Brain microvascular endothelial cell (primary cell): ENCODE measurements around the gene HAGH.

ENCODE experiments used
- DNase-seq: peaks from one replicate; pipeline ENCODE4 v3.0.0-alpha.2; 2020
- H3K27ac ChIP-seq: fragments of 250-450 bp; sonication (Bioruptor Pico); 2 replicates; pipeline ENCODE4 v1.5.1; 2020; ENCODE audit warnings: mild to moderate bottlenecking, moderate library complexity
- H3K27me3 ChIP-seq: fragments of 250-450 bp; sonication (Bioruptor Pico); replicated peaks from 2 replicates; pipeline ENCODE4 v1.5.1; 2020; ENCODE audit warnings: mild to moderate bottlenecking
- H3K36me3 ChIP-seq: fragments of 250-450 bp; sonication (Bioruptor Pico); replicated peaks from 2 replicates; pipeline ENCODE4 v1.5.1; 2020; ENCODE audit warnings: mild to moderate bottlenecking
- H3K4me3 ChIP-seq: 2 replicates; pipeline ENCODE4 v1.5.1; 2011; ENCODE audit warnings: low read depth, mild to moderate bottlenecking, control low read depth, low read length, moderate library complexity
- CTCF ChIP-seq: IDR thresholded peaks from 2 replicates; pipeline ENCODE4 v1.5.1; 2011; ENCODE audit warnings: low read depth, mild to moderate bottlenecking, moderate library complexity, low read length, control low read depth, inconsistent platforms; ENCODE audit errors: missing control alignments
- in situ Hi-C: cut with HindIII; loops from 2 replicates; pipeline ENCODE4 v1.10.0; 2017; ENCODE audit warnings: low sequenced_read_pairs, low pct_ligation_motif_present

HAGH gene

DNA sequence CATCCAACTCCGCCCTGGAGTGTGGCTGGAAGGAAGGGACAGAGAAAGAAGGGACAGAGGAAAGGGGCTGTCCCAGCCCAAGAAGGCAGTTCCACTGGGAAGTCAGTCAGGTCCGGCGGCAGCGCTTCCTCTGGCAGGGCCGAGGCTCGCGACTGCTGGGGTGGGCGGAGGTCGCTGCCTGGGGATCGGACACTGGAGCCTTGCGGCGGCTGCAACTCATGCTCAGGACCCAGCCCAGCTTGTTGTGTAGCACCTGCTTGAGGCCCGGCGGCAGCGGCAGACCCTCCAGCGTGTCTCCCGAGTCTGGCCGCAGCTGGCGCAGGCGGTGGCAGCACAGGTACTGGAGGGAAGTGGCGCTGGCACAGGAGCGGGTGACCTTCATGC lies 49.6 kb downstream of the HAGH start:
- H3K27ac ChIP-seq = no peak overlapping the region
- no peak overlapping the region for H3K4me3 ChIP-seq
- in situ Hi-C loops = no loop called here
- H3K36me3 ChIP-seq = peaks cover 39% of the 10 kb centered on the region
- no peaks in the 10 kb centered on the region for H3K27me3 ChIP-seq
- no peak for TF ChIP-seq CTCF
- DNase-seq = no peak

DNA sequence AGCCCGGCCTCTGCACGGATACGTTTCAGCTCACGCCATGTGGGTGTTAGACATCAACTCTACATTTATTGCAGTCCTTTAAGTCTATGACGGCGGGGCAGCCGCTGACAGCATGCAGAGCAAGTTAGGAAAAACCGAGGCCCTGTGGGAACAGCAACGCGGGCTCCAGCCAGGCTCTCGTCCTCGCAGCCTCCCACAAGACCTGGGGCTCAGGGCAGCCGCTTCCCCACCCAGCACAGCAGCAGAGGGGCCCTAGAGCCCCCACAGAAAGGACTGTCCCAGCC lies 50.0 kb downstream of the HAGH start:
- in situ Hi-C loops = no loop called here
- TF ChIP-seq CTCF = no peak
- Histone ChIP-seq H3K4me3 (no peak overlapping the region), H3K27me3 (no peaks in the 10 kb centered on the region), H3K36me3 (peaks cover 39% of the 10 kb centered on the region), H3K27ac (no peak overlapping the region)
- no peak for DNase-seq

DNA sequence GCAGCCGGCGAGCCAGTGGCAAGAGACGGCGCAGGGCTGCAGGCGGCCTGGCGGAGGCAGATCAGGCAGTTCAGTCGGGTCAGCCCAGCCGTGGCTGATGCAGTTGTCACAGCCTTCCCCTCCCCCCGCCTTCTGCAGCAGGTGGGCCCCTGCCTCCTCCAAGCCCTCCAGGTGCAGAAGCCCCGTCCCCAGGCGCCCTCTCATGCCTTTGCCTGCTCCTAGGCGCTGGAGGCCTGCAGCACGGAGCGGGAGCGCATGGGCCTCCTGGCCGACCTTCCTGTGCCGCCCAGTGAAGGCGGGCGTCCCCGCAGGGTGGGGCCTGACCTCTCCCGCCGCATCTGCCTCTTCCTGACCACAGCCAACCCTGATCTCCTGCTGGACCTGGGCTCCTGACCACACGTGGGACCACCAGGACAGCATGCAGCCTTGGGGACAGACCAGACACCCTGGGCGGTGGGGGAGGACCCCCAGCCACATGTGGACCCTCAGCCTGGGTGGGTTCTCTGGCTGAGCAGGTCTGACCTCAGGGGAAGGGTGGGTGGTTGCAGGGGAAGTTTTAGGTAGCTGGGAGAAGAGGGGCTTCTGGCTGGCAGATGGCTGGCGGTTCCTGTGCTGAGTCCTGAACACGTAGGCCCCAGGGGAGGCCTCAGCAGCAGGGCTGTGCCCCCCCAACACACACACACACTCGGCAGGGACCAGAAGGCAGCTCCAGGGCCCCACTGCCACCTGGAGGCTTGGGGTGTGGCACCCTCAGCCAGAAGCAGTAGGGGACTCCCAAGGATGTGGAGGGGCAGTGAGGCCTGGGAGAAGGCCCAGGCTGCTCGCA lies 50.6 kb downstream of the HAGH start:
- Histone ChIP-seq H3K27ac (no peak overlapping the region), H3K27me3 (no peaks in the 10 kb centered on the region), H3K36me3 (peaks cover 37% of the 10 kb centered on the region), H3K4me3 (no peak overlapping the region)
- DNase-seq = no peak
- in situ Hi-C loops = no loop called here
- TF ChIP-seq CTCF = no peak

- H3K4me3 ChIP-seq = no peak overlapping the region
- in situ Hi-C loops = no loop called here
- peaks cover 32% of the 10 kb centered on the region for H3K36me3 ChIP-seq
- H3K27me3 ChIP-seq = no peaks in the 10 kb centered on the region
- no peak overlapping the region for H3K27ac ChIP-seq
- no peak for TF ChIP-seq CTCF
- DNase-seq = no peak
These were observed 51.4 kb downstream of the HAGH start for GRCh38 chr16:1775006-1775845.

DNA sequence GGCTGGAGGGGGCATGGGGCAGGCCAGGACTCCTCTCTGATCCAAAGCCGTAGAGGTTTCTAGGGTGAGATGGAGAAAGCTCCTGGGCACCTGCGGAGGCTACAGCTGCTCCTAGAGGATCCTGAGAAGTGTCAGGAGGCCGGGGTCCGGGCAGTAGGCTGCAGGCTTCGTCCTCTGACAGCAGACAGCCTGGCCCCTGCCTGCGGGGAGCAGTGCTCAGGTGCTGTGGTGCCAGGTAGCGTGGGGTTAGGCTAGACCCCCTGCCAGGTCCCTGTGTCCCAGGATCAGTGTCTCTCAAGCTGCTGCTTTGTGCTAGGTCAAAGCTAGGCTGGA lies 52.2 kb downstream of the HAGH start:
- Histone ChIP-seq H3K36me3 (peaks cover 29% of the 10 kb centered on the region), H3K27me3 (no peaks in the 10 kb centered on the region), H3K4me3 (no peak overlapping the region), H3K27ac (no peak overlapping the region)
- in situ Hi-C loops = no loop called here
- DNase-seq = no peak
- TF ChIP-seq CTCF = no peak
